Measurements from ENCODE around the gene MYZAP.

DNA sequence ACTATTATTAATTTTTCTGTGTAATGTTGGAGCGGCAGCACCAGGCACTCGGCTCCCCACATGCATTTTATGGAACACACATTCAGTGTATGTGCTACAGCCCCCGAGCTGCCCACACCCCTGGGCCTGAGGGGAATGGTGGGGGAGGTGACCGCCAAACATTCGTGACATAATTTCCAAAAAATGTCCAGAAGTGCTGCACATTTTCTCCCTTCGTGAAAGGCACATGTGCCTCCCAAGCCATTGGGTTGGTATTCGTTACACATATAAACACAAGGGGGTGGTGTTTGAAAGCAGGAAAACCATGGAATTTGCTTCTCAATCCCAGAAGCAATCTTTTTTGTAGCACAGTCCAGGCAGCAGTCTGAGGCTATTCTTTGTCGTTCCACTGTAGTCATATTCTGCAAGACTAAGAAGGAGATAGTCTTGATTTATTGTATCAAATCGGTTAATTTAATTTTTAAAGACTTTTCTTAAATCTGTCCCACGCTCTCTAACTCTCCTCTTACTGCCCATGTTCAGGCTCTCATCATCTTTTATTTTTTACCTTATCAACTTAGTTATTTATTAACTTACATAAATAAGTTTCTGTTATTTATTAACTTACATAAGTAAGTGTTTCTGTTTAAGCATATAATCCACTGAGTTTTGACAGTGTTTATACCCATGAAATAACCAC is 75.6 kb downstream of the MYZAP start:
- TF ChIP-seq, protein P1, sequence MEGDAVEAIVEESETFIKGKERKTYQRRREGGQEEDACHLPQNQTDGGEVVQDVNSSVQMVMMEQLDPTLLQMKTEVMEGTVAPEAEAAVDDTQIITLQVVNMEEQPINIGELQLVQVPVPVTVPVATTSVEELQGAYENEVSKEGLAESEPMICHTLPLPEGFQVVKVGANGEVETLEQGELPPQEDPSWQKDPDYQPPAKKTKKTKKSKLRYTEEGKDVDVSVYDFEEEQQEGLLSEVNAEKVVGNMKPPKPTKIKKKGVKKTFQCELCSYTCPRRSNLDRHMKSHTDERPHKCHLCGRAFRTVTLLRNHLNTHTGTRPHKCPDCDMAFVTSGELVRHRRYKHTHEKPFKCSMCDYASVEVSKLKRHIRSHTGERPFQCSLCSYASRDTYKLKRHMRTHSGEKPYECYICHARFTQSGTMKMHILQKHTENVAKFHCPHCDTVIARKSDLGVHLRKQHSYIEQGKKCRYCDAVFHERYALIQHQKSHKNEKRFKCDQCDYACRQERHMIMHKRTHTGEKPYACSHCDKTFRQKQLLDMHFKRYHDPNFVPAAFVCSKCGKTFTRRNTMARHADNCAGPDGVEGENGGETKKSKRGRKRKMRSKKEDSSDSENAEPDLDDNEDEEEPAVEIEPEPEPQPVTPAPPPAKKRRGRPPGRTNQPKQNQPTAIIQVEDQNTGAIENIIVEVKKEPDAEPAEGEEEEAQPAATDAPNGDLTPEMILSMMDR (IDR thresholded peaks at IDR 0.05; ENCODE audit: borderline replicate concordance, extremely low read depth, low read length, poor library complexity, severe bottlenecking) = peak; percentile 13
- no peak for TF ChIP-seq EZH2 (IDR thresholded peaks at IDR 0.05; ENCODE audit: borderline replicate concordance, low read depth, low read length, severe bottlenecking)
